Stimulated activated CD8-positive, alpha-beta memory T cell treated with anti-CD3 and anti-CD28 coated beads, Interleukin-15, amount 100 ng/mL, for 24 hours (primary cell): ENCODE measurements around the gene NUBPL.

Experiments used
- DNase-seq: peaks from one replicate; pipeline ENCODE4 v3.0.0-alpha.2; 2020; ENCODE audit warnings: low read depth

Gene NUBPL

GRCh38 chr14:31561155-31561846 is at the start of gene NUBPL:
TSS of gene NUBPL (plus strand) at chr14:31561404. CDS start at chr14:31561440, 36 bp downstream.
- DNase-seq: peak; percentile 98

- no peak for DNase-seq
Measured at GRCh38 chr14:31527087-31527486, 34.1 kb upstream of the NUBPL start.

DNA sequence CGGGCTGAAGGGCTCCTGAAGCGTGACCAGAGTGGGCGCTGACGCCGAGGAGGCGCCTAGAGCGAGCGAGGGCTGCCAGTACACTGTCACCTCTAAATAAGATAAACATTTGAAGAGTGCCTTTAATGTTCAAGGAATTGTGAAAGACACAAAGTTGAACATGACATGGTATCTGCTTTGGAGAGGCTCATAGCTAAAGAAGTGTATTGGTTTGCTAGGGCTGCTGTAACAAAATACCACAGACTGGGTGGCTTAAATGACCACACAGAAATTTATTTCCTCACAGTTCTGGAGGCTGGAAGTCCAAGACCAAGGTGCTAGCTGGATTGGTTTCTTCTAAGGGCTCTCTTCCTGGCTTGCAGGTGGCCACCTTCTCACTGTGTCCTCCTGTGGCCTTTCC is 33.7 kb upstream of the NUBPL start:
- no peak for DNase-seq

DNA sequence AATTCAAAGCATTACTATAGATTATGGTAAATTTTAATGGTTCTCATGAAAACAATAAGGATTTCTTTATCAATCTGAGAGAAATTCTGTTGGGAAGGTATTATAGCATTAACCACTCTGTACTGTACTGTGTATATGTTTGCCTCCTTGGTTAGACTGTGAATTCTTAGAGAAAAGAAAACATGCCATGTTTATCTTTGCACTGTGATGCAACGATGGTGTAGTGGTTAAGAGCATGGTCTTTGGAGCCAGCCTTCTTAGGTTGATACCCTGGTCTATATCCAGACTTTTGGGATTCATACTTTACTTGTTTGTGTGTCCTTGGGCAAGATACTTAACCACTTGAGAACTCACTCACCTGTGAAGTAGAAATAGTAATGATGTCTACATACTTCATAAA is 32.2 kb upstream of the NUBPL start:
- DNase-seq: no peak

DNA sequence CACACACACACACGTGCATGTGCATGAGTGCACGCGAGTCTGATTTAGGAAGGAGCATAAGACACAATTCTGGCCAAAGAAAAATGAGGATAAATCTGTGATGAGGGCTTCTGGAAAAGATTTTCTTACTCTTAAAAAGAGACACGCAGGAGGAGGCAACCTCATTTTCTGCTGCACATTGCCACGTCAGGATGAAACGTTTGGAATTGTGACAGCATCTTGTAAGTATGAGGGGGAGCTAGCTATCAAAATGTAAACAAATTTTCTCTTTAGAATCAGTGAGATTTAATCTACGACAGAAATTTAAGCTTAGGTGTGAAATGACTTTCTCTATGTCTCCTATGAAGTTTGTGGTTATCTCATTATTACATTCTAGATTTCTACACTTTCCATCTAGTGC is 31.1 kb upstream of the NUBPL start:
- no peak for DNase-seq

DNA sequence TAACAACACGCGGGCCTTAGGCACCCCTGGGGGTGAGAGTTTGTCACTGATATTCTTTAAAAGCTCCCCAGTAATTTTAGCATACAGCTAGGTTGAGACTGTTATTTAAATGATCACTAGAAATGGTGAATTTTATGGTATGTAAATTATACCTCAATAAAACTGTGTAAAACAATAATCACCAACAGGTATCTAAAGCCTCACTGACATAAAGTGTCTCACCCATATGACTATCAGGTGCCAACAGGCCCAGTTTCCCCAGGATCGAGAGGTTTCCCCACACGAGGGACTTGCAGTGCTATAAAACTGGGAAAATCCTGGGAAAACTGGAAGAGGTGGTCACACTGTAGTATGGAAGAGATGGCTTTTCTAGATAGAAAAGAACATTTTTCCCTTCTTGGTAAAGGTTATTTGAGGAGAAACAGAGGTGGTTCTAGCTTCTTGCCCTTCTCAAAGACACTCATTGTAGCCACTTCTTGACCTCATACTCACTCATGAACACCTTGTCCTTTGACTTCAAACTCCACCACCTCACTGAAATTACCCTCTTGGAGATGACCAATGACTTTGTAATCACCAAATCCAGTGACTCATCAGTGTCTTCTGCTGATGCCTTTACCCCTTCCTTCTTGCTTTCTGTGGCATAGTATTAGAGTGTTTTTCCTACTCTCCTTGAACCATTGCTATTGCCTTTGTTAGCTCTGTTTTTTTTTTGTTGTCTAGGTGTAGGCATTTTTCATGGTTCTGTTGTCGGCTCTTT is 24.8 kb upstream of the NUBPL start:
- DNase-seq: no peak

GRCh38 chr14:31541702-31542101 is 19.5 kb upstream of the NUBPL start:
- no peak for DNase-seq

DNA sequence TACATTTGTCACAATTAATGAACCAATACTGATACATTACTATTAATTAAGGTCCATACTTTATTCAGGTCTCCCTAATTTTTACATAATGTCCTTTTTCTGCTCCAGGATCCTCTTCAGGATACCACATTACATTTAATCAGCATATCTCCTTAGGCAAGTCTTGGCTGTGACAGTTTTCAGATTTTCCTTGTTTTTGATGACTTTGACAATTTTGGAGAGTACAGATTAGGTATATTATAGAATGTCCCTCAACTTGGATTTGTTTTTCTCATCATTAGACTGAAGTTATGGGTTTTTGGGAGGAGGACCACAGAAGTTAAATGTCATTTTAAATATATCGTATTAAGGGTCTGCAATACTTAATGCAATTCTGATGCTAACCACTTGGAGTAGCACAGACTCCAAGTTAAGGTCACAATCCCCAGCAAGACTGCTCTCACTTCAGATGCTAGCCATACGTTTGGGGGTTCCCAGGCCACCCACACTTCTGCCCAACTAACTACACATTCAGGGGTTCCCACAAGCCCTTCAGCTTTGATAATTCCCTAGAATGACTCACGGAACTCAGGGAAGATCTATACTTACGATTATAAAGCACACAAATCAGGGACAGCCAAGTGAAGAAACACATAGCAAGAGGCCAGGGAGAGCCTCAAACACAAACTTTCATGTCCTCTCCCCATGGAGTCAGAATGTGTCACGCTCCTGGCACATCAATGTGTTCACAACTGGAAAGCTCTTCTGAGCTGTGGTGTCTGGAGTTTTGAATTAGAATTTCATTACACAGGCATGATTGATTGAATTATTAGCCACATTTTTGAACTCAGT is 17.0 kb upstream of the NUBPL start:
- no peak for DNase-seq

DNA sequence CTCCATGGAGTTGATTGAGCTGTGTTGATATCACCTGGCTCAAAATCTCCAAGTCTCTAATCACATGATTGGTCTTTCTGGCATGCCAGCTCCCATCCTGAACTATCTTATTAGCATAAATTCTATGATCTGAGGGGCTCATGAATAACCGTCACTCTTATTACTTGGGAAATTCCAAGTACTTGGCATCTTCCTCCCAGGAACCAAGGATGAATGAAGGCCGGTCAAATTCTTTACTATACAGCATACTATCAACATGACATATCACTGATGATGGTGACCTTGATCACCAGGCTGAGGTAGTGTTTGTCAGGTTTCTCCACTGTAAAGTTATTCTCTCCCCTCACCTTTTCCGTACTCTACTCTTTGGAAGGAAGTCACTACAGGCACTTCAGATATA is 16.4 kb upstream of the NUBPL start:
- DNase-seq: no peak

DNA sequence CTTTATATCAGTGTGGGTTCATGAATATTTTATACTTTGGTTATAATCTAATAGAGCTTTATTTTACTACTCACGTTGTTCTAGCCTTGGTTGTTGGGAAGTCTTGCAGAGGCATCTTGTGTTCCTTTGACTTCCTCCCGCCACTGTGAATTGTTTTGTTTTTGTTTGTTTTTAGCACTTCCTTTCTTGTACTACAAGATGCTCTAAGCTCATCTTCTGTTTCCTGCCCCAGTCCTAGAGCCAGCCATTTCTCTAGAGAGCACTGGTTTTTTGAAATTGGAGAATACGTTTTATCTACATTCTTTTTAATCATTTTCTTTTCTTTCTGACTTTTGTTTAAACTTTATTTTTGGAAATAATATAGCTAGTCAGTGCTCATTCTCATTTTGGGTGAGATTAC is 15.9 kb upstream of the NUBPL start:
- no peak for DNase-seq

- DNase-seq: no peak
Measured at GRCh38 chr14:31549817-31550216, 11.4 kb upstream of the NUBPL start.

DNA sequence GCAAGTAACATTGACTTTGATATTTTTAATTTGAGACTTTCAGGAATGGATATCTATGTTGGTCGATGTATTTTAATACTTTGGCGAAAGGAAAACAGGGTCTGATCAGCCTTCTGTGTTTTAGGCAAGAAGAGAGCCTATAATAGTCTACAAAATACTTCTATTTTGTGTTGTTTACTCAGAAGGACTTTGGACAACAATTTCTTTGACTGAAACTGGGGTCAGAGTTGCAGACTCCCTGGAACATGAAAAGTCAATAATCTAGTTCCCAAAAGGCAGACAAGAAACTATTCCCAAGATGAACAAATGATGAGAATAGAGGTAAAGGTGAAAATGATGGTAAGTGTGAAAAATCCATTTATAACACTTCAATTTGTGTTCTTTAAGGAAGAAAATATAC is 10.6 kb upstream of the NUBPL start:
- DNase-seq: no peak

DNA sequence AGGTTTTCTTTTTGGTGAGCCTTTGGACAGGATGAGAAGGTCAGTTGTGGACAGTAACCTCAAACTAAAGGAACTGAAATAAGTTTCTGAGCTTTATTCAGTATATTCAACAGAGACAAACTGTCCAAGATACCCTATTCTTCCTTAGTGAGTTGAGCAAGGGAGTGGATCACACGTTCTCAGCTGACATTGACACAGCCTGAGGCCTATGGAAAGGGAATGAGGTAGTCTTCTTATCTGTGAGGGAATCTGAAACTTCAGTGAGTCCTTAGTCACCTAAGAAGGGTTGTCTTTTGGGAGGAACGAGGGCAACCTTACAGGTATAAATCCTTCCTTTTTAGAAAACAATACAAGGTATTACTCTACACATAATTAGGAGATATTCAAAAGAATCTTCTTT is 5.0 kb upstream of the NUBPL start:
- no peak for DNase-seq

- DNase-seq: no peak
Measured at GRCh38 chr14:31559939-31560338, 1.3 kb upstream of the NUBPL start.

- DNase-seq: no peak
Measured at GRCh38 chr14:31560759-31561154, 447 bp upstream of the NUBPL start.

DNA sequence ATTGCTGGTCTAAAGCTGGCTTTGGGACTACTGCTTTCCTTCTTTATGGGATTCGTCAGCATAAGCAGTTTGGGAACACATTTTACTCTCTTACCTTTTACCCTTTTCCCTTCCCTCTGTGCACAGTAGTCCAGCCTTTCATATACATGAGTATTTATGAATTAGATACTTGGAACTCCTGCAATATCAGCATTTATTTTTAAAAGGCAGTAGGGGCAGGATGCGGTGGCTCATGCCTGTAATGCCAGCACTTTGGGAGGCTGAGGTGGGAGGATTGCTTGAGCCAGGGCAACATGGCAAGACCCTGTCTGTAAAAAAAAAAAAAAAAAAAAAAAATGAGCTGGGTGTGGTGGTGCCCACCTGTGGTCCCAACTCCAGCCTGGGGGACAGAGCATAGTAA is 3.0 kb downstream of the NUBPL start:
- no peak for DNase-seq

GRCh38 chr14:31566456-31566855 is 5.3 kb downstream of the NUBPL start:
- no peak for DNase-seq

GRCh38 chr14:31567655-31568054 is 6.5 kb downstream of the NUBPL start:
- DNase-seq: no peak

DNA sequence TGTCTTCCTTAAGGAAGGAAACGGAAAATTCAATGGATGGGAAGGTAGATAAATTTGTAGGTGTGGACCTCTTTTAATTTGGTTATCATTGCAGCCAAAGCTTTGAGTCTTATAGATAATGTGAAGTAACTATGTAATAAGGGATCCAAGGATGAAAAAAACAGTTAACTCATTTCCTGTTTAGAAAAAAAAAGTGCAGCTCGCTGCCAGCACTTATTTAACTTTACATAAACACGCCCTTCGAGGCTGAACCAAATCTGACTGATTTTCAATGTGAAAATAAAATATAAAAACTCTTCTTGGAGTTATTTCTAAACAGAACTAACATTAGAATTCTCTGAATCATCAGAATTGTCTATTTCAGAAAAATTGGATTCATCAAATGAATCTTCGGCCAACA is 7.0 kb downstream of the NUBPL start:
- DNase-seq: no peak

DNA sequence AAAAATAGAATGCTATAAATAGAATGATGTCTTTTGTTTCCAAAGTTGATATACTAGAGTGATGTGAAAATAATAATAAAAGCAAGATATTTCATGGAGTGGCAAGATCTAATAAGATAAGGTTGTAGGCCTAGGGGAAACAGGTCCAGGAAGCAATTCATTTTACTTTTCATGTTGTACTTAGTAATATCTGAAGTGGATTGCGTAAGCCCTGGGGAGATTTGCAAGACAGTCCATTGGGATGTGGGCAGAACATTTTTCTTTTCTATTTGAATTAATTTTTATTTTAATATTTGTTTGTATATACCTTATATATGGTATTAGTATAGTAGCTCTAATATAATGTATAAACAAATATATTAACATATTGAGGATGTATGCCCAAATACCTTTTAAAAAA is 7.5 kb downstream of the NUBPL start:
- no peak for DNase-seq

GRCh38 chr14:31572955-31573354 is 11.8 kb downstream of the NUBPL start:
- no peak for DNase-seq

GRCh38 chr14:31576949-31577348 is 15.7 kb downstream of the NUBPL start:
- no peak for DNase-seq

- DNase-seq: no peak
Measured at GRCh38 chr14:31578266-31578665, 17.1 kb downstream of the NUBPL start.
